KBM-7 (cell line): Measurements from ENCODE around the gene NAT8L.

Experiments
- DNase-seq: peaks from one replicate; pipeline ENCODE4 v3.0.0-alpha.2; 2015
- in situ Hi-C: fragments of 300-500 bp; cut with MboI; formaldehyde crosslinking; loops from 2 replicates; pipeline ENCODE4 v1.14.3; 2020; ENCODE audit warnings: low sequenced_read_pairs, low pct_unique_long_range_greater_than_20kb, mixed read lengths

NAT8L gene

GRCh38 chr4:2044542-2045517 is 14.3 kb upstream of the NAT8L start:
- DNase-seq: no peak
- in situ Hi-C loops: no loop called here

GRCh38 chr4:2045518-2045951 is 13.6 kb upstream of the NAT8L start:
- no peak for DNase-seq
- in situ Hi-C loops: no loop called here

- in situ Hi-C loops: no loop called here
- no peak for DNase-seq
Observed at GRCh38 chr4:2046031-2046961, 12.8 kb upstream of the NAT8L start.

GRCh38 chr4:2047031-2047660 is 12.0 kb upstream of the NAT8L start:
- in situ Hi-C loops: no loop called here
- DNase-seq: no peak

- DNase-seq: no peak
- in situ Hi-C loops: no loop called here
Observed at GRCh38 chr4:2047781-2048581, 11.1 kb upstream of the NAT8L start.

GRCh38 chr4:2048831-2049230 is 10.3 kb upstream of the NAT8L start:
- in situ Hi-C loops: no loop called here
- DNase-seq: no peak

GRCh38 chr4:2049381-2049780 is 9.7 kb upstream of the NAT8L start:
- DNase-seq: no peak
- in situ Hi-C loops: no loop called here

- no peak for DNase-seq
- in situ Hi-C loops: no loop called here
Observed at GRCh38 chr4:2049811-2050210, 9.3 kb upstream of the NAT8L start.

- DNase-seq: no peak
- in situ Hi-C loops: no loop called here
Observed at GRCh38 chr4:2051086-2051485, 8.0 kb upstream of the NAT8L start.

GRCh38 chr4:2054217-2054616 is 4.9 kb upstream of the NAT8L start:
- in situ Hi-C loops: no loop called here
- no peak for DNase-seq

- in situ Hi-C loops: no loop called here
- DNase-seq: no peak
Observed at GRCh38 chr4:2057382-2058065, 1.6 kb upstream of the NAT8L start.

GRCh38 chr4:2058264-2059045 is 672 bp upstream of the NAT8L start:
- DNase-seq: peak; percentile 16
- in situ Hi-C loops: no loop called here

- in situ Hi-C loops: no loop called here
- peak; percentile 49 for DNase-seq
Observed at GRCh38 chr4:2059726-2060602, 837 bp downstream of the NAT8L start.

- in situ Hi-C loops: no loop called here
- no peak for DNase-seq
Observed at GRCh38 chr4:2060611-2061185, 1.6 kb downstream of the NAT8L start.

- no peak for DNase-seq
- in situ Hi-C loops: no loop called here
Observed at GRCh38 chr4:2061186-2062131, 2.3 kb downstream of the NAT8L start.
